GM15510 (cell line): ENCODE data around the gene IQCH.

Experiments
- POLR2A ChIP-seq: IDR thresholded peaks from 3 replicates; pipeline ENCODE4 v1.6.1; 2011; ENCODE audit warnings: borderline replicate concordance; ENCODE audit not compliant: insufficient read length; ENCODE audit errors: extremely low read depth

The IQCH gene

GRCh38 chr15:67411486-67411885, 156.9 kb downstream of the IQCH start:
- TF ChIP-seq POLR2A = no peak

GRCh38 chr15:67413770-67414390, 159.3 kb downstream of the IQCH start:
- TF ChIP-seq POLR2A = no peak

- TF ChIP-seq POLR2A = no peak
Observed at GRCh38 chr15:67415181-67415580, 160.6 kb downstream of the IQCH start.

GRCh38 chr15:67416891-67417290, 162.3 kb downstream of the IQCH start:
- TF ChIP-seq POLR2A = no peak

GRCh38 chr15:67419705-67420104, 165.1 kb downstream of the IQCH start:
- no peak for TF ChIP-seq POLR2A

GRCh38 chr15:67420137-67420536, 165.6 kb downstream of the IQCH start:
- TF ChIP-seq POLR2A = no peak

GRCh38 chr15:67421105-67421504, 166.5 kb downstream of the IQCH start:
- no peak for TF ChIP-seq POLR2A

GRCh38 chr15:67422296-67422695, 167.7 kb downstream of the IQCH start:
- TF ChIP-seq POLR2A = no peak

- no peak for TF ChIP-seq POLR2A
Observed at GRCh38 chr15:67433495-67434099, 179.0 kb downstream of the IQCH start.

- no peak for TF ChIP-seq POLR2A
Observed at GRCh38 chr15:67444100-67444499, 189.5 kb downstream of the IQCH start.

GRCh38 chr15:67446449-67446848, 191.9 kb downstream of the IQCH start:
- no peak for TF ChIP-seq POLR2A

- TF ChIP-seq POLR2A = no peak
Observed at GRCh38 chr15:67456677-67457529, 202.3 kb downstream of the IQCH start.

GRCh38 chr15:67458331-67459029, 203.9 kb downstream of the IQCH start:
- TF ChIP-seq POLR2A = no peak

- TF ChIP-seq POLR2A = no peak
Observed at GRCh38 chr15:67460521-67460920, 205.9 kb downstream of the IQCH start.

GRCh38 chr15:67461735-67462134, 207.1 kb downstream of the IQCH start:
- TF ChIP-seq POLR2A = no peak

GRCh38 chr15:67462875-67463274, 208.3 kb downstream of the IQCH start:
- TF ChIP-seq POLR2A = no peak

GRCh38 chr15:67463488-67463887, 208.9 kb downstream of the IQCH start:
- no peak for TF ChIP-seq POLR2A
